HepG2 (cell line): ENCODE measurements around the gene ARHGEF39. TPM values are rescaled to one million over a fixed set of nuclear protein-coding genes. Genes with fewer than 3 reads are reported as not detected.
A peak's percentile ranks its signal among the peaks of the same experiment; 100 is the strongest.

Experiments
- BRCA1 ChIP-seq: sonication (generic); formaldehyde crosslinking; IDR thresholded peaks from 2 replicates; pipeline ENCODE4 v1.4.0; 2020; ENCODE audit warnings: missing genetic modification reagents
- CCDC6 ChIP-seq: sonication (generic); formaldehyde crosslinking; IDR thresholded peaks from 2 replicates; pipeline ENCODE4 v1.8.1; 2022; ENCODE audit warnings: mild to moderate bottlenecking, missing genetic modification reagents, moderate library complexity
- CENPX ChIP-seq: sonication (generic); formaldehyde crosslinking; IDR thresholded peaks from 2 replicates; pipeline ENCODE4 v1.9.0; 2021; ENCODE audit warnings: mild to moderate bottlenecking, missing genetic modification reagents, moderate library complexity
- DR1 ChIP-seq: sonication (generic); formaldehyde crosslinking; IDR thresholded peaks from 2 replicates; pipeline ENCODE4 v1.8.0; 2021; ENCODE audit warnings: mild to moderate bottlenecking, missing genetic modification reagents, inconsistent platforms
- ELF3 ChIP-seq: IDR thresholded peaks from 2 replicates; pipeline ENCODE4 v1.6.1; 2016; ENCODE audit warnings: missing genetic modification reagents, missing compliant biosample characterization
- FOXO1 ChIP-seq: sonication (generic); formaldehyde crosslinking; IDR thresholded peaks from 2 replicates; pipeline ENCODE4 v1.4.0; 2020; ENCODE audit warnings: missing genetic modification reagents
- GTF3A ChIP-seq: sonication (generic); formaldehyde crosslinking; conservative IDR thresholded peaks from 2 replicates; pipeline ENCODE4 v1.4.0; 2020; ENCODE audit warnings: mild to moderate bottlenecking, missing genetic modification reagents
- IRF9 ChIP-seq: sonication (generic); formaldehyde crosslinking; IDR thresholded peaks from 2 replicates; pipeline ENCODE4 v1.8.0; 2022; ENCODE audit warnings: missing genetic modification reagents, mild to moderate bottlenecking, borderline replicate concordance
- KDM5B ChIP-seq: sonication (generic); formaldehyde crosslinking; IDR thresholded peaks from 2 replicates; pipeline ENCODE4 v1.4.0; 2020; ENCODE audit warnings: missing genetic modification reagents, mild to moderate bottlenecking, borderline replicate concordance
- MED8 ChIP-seq: sonication (generic); formaldehyde crosslinking; IDR thresholded peaks from 2 replicates; pipeline ENCODE4 v1.8.1; 2023; ENCODE audit warnings: mild to moderate bottlenecking, missing genetic modification reagents; ENCODE audit not compliant: insufficient replicate concordance
- PAF1 ChIP-seq: IDR thresholded peaks from 2 replicates; pipeline ENCODE4 v1.6.1; 2016; ENCODE audit warnings: missing genetic modification reagents, missing compliant biosample characterization
- RBM39 ChIP-seq: fragments of 200-400 bp; formaldehyde crosslinking; IDR thresholded peaks from one replicate; pipeline ENCODE4 v1.6.1; 2018; ENCODE audit warnings: antibody characterized with exemption, mild to moderate bottlenecking, low read depth, low read length; ENCODE audit not compliant: poor library complexity, severe bottlenecking
- TBX2 ChIP-seq: sonication (generic); formaldehyde crosslinking; IDR thresholded peaks from 2 replicates; pipeline ENCODE4 v1.5.0; 2020; ENCODE audit warnings: missing genetic modification reagents, mild to moderate bottlenecking, borderline replicate concordance
- ZFP36L2 ChIP-seq: sonication (generic); formaldehyde crosslinking; IDR thresholded peaks from 2 replicates; pipeline ENCODE4 v1.4.0; 2020; ENCODE audit warnings: missing genetic modification reagents
- ZNF160 ChIP-seq: sonication (generic); formaldehyde crosslinking; IDR thresholded peaks from 2 replicates; pipeline ENCODE4 v1.8.0; 2022; ENCODE audit warnings: mild to moderate bottlenecking, inconsistent platforms, missing genetic modification reagents
- ZNF232 ChIP-seq: sonication (generic); formaldehyde crosslinking; IDR thresholded peaks from 2 replicates; pipeline ENCODE4 v1.4.0; 2020; ENCODE audit warnings: missing genetic modification reagents, borderline replicate concordance
- ZNF589 ChIP-seq: sonication (generic); formaldehyde crosslinking; conservative IDR thresholded peaks from 2 replicates; pipeline ENCODE4 v1.8.0; 2022; ENCODE audit warnings: mild to moderate bottlenecking, moderate library complexity, missing genetic modification reagents
- polyA plus RNA-seq, 8 experiments: library from polyadenylated mRNA; depleted of rRNA in 3 of 8; stranded (reverse) in 7 of 8; unstranded in 1 of 8; fragments of >200 nt; fragmentation: Illumina TruSeq in 4 of 8; extraction: Trizol in 4 of 8; gene quantifications; 2 replicates each; pipeline versions ENCODE4 v1.2.1 to v1.2.3, GENCODE V29; 2011 to 2016; ENCODE audit warnings: low read depth in 4 of 8, missing spikeins in 1 of 8, mixed read lengths in 1 of 8; ENCODE audit not compliant: insufficient read depth in 1 of 8
- total RNA-seq, 5 experiments: library from RNA; depleted of rRNA; stranded (reverse); fragments of >200 nt; fragmentation: Illumina TruSeq; extraction: Trizol; gene quantifications; 2 replicates each; pipeline ENCODE4 v1.2.3, GENCODE V29; 2016; ENCODE audit warnings: low read depth in 1 of 5
- TF ChIP-seq, protein P1 (sequence below): sonication (generic); formaldehyde crosslinking; IDR thresholded peaks from 2 replicates; pipeline ENCODE4 v1.4.0; 2020; ENCODE audit warnings: missing genetic modification reagents, borderline replicate concordance
- TF ChIP-seq, protein P2 (sequence below): sonication (generic); formaldehyde crosslinking; conservative IDR thresholded peaks from 2 replicates; pipeline ENCODE4 v1.8.1; 2023; ENCODE audit warnings: missing genetic modification reagents
- TF ChIP-seq, protein P3 (sequence below): sonication (generic); formaldehyde crosslinking; IDR thresholded peaks from 2 replicates; pipeline ENCODE4 v1.5.0; 2020; ENCODE audit warnings: missing genetic modification reagents
- TF ChIP-seq, protein P4 (sequence below): sonication (generic); formaldehyde crosslinking; IDR thresholded peaks from 2 replicates; pipeline ENCODE4 v1.8.1; 2023; ENCODE audit warnings: missing genetic modification reagents, mild to moderate bottlenecking, borderline replicate concordance

The ARHGEF39 gene
- total and polyA plus RNA-seq, 2 of the 13 experiments (the other 11 are each of a cell fraction or from before 2014, with no cell fraction given): 11.2 to 12.3 TPM

- TF ChIP-seq, protein P1, sequence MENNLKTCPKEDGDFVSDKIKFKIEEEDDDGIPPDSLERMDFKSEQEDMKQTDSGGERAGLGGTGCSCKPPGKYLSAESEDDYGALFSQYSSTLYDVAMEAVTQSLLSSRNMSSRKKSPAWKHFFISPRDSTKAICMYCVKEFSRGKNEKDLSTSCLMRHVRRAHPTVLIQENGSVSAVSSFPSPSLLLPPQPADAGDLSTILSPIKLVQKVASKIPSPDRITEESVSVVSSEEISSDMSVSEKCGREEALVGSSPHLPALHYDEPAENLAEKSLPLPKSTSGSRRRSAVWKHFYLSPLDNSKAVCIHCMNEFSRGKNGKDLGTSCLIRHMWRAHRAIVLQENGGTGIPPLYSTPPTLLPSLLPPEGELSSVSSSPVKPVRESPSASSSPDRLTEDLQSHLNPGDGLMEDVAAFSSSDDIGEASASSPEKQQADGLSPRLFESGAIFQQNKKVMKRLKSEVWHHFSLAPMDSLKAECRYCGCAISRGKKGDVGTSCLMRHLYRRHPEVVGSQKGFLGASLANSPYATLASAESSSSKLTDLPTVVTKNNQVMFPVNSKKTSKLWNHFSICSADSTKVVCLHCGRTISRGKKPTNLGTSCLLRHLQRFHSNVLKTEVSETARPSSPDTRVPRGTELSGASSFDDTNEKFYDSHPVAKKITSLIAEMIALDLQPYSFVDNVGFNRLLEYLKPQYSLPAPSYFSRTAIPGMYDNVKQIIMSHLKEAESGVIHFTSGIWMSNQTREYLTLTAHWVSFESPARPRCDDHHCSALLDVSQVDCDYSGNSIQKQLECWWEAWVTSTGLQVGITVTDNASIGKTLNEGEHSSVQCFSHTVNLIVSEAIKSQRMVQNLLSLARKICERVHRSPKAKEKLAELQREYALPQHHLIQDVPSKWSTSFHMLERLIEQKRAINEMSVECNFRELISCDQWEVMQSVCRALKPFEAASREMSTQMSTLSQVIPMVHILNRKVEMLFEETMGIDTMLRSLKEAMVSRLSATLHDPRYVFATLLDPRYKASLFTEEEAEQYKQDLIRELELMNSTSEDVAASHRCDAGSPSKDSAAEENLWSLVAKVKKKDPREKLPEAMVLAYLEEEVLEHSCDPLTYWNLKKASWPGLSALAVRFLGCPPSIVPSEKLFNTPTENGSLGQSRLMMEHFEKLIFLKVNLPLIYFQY (CRISPR knock-in tag): peak; percentile 52; the same call in 1 of the 2 replicates
- TF ChIP-seq, protein P2, sequence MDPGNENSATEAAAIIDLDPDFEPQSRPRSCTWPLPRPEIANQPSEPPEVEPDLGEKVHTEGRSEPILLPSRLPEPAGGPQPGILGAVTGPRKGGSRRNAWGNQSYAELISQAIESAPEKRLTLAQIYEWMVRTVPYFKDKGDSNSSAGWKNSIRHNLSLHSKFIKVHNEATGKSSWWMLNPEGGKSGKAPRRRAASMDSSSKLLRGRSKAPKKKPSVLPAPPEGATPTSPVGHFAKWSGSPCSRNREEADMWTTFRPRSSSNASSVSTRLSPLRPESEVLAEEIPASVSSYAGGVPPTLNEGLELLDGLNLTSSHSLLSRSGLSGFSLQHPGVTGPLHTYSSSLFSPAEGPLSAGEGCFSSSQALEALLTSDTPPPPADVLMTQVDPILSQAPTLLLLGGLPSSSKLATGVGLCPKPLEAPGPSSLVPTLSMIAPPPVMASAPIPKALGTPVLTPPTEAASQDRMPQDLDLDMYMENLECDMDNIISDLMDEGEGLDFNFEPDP (CRISPR knock-in tag): no peak
- TF ChIP-seq ZNF160 (CRISPR knock-in tag) (no peak; the same call in none of the 2 replicates), ZNF232 (CRISPR knock-in tag) (no peak), CENPX (no peak), TBX2 (CRISPR knock-in tag) (peak; percentile 84), DR1 (CRISPR knock-in tag) (peak; percentile 68; the same call in 1 of the 2 replicates), BRCA1 (CRISPR knock-in tag) (0 out of 2 replicates have a peak, but pooled peaks have one; percentile 58), ZFP36L2 (CRISPR knock-in tag) (no peak), ZNF589 (CRISPR knock-in tag) (peak; percentile 97), KDM5B (CRISPR knock-in tag) (peak; percentile 95; the same call in 1 of the 2 replicates), MED8 (CRISPR knock-in tag) (peak; percentile 30), RBM39 (peak; percentile 68), GTF3A (peak; percentile 75; the same call in 1 of the 2 replicates), PAF1 (CRISPR knock-in tag) (no peak), FOXO1 (CRISPR knock-in tag) (peak; percentile 74), ELF3 (CRISPR knock-in tag) (peak; percentile 94), CCDC6 (CRISPR knock-in tag) (peak; percentile 100), IRF9 (peak; percentile 48; the same call in 1 of the 2 replicates)
- TF ChIP-seq, protein P3, sequence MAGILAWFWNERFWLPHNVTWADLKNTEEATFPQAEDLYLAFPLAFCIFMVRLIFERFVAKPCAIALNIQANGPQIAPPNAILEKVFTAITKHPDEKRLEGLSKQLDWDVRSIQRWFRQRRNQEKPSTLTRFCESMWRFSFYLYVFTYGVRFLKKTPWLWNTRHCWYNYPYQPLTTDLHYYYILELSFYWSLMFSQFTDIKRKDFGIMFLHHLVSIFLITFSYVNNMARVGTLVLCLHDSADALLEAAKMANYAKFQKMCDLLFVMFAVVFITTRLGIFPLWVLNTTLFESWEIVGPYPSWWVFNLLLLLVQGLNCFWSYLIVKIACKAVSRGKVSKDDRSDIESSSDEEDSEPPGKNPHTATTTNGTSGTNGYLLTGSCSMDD (CRISPR knock-in tag): no peak
- TF ChIP-seq, protein P4, sequence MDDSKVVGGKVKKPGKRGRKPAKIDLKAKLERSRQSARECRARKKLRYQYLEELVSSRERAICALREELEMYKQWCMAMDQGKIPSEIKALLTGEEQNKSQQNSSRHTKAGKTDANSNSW (CRISPR knock-in tag): no peak
These were observed at the start of gene ARHGEF39 (continued) for GRCh38 chr9:35664531-35665470.
